Hepatocyte (in vitro differentiated cells): ENCODE measurements around the gene CCR5. TPM values are rescaled to one million over a fixed set of nuclear protein-coding genes. Genes with fewer than 3 reads are reported as not detected.

Source experiments
- DNase-seq: peaks from one replicate; pipeline ENCODE4 v3.0.0-alpha.2; 2016; ENCODE audit warnings: low spot score
- H2AFZ ChIP-seq: fragments of 200-600 bp; sonication (generic); 2 replicates; pipeline ENCODE4 v1.6.0; 2016; ENCODE audit warnings: antibody characterized with exemption, mild to moderate bottlenecking
- H3K27ac ChIP-seq: fragments of 200-600 bp; sonication (generic); 2 replicates; pipeline ENCODE4 v1.5.1; 2016; ENCODE audit warnings: mild to moderate bottlenecking
- H3K27me3 ChIP-seq: fragments of 200-600 bp; sonication (generic); 2 replicates; pipeline ENCODE4 v1.6.1; 2016
- H3K36me3 ChIP-seq: fragments of 200-600 bp; sonication (generic); replicated peaks from 2 replicates; pipeline ENCODE4 v1.5.1; 2016; ENCODE audit warnings: low read depth; ENCODE audit not compliant: insufficient read depth
- H3K4me1 ChIP-seq: fragments of 200-600 bp; sonication (generic); 2 replicates; pipeline ENCODE4 v1.5.1; 2016; ENCODE audit warnings: mild to moderate bottlenecking, moderate library complexity; ENCODE audit not compliant: insufficient read depth
- H3K4me2 ChIP-seq: fragments of 200-600 bp; sonication (generic); 2 replicates; pipeline ENCODE4 v1.6.0; 2016
- H3K4me3 ChIP-seq: fragments of 200-600 bp; sonication (generic); 2 replicates; pipeline ENCODE4 v1.5.1; 2016; ENCODE audit warnings: mild to moderate bottlenecking
- H3K79me2 ChIP-seq: fragments of 200-600 bp; sonication (generic); 2 replicates; pipeline ENCODE4 v1.6.0; 2017; ENCODE audit warnings: mild to moderate bottlenecking
- H3K9me2 ChIP-seq: fragments of 200-600 bp; sonication (generic); replicated peaks from 2 replicates; pipeline ENCODE4 v1.6.0; 2017; ENCODE audit warnings: mild to moderate bottlenecking; ENCODE audit not compliant: insufficient read depth
- H3K9me3 ChIP-seq: fragments of 200-600 bp; sonication (generic); 2 replicates; pipeline ENCODE4 v1.5.1; 2016; ENCODE audit warnings: low read depth, mild to moderate bottlenecking
- H4K20me1 ChIP-seq: fragments of 200-600 bp; sonication (generic); 2 replicates; pipeline ENCODE4 v1.6.0; 2016; ENCODE audit warnings: mild to moderate bottlenecking; ENCODE audit not compliant: insufficient read depth, poor library complexity, severe bottlenecking
- EZH2 ChIP-seq: fragments of 200-600 bp; sonication (generic); IDR thresholded peaks from 2 replicates; pipeline ENCODE4 v1.6.1; 2016; ENCODE audit warnings: antibody characterized with exemption, mild to moderate bottlenecking, borderline replicate concordance
- EZH2phosphoT487 ChIP-seq: fragments of 200-600 bp; sonication (generic); IDR thresholded peaks from one replicate; pipeline ENCODE4 v1.6.1; 2018; ENCODE audit warnings: antibody characterized with exemption, mild to moderate bottlenecking, low read depth, moderate library complexity; ENCODE audit not compliant: unreplicated experiment, severe bottlenecking
- WGBS: methylation state at CpG from one replicate; pipeline ENCODE4 v1.1.6; 2016; ENCODE audit warnings: low lambda C conversion rate; ENCODE audit errors: missing lambda C conversion rate; 5-methylcytosine and 5-hydroxymethylcytosine counted together
- polyA plus RNA-seq: library from polyadenylated mRNA; unstranded; fragments of >200 nt; fragmentation: Nextera tagmentation; extraction: Ambion mirVana; gene quantifications from 2 replicates; pipeline ENCODE4 v1.2.1, GENCODE V29; 2016
- total RNA-seq: library from RNA; depleted of rRNA; stranded (reverse); fragments of >200 nt; gene quantifications from 2 replicates; pipeline ENCODE4 v1.2.3, GENCODE V29; 2014
- TF ChIP-seq, protein P1 (sequence below): fragments of 200-600 bp; sonication (generic); IDR thresholded peaks from 2 replicates; pipeline ENCODE4 v1.5.1; 2016; ENCODE audit warnings: antibody characterized with exemption, mild to moderate bottlenecking; ENCODE audit not compliant: poor library complexity

The CCR5 gene
- total and polyA plus RNA-seq, 2 experiments from 2014 or later: 0.07 TPM; not detected in 1

DNA sequence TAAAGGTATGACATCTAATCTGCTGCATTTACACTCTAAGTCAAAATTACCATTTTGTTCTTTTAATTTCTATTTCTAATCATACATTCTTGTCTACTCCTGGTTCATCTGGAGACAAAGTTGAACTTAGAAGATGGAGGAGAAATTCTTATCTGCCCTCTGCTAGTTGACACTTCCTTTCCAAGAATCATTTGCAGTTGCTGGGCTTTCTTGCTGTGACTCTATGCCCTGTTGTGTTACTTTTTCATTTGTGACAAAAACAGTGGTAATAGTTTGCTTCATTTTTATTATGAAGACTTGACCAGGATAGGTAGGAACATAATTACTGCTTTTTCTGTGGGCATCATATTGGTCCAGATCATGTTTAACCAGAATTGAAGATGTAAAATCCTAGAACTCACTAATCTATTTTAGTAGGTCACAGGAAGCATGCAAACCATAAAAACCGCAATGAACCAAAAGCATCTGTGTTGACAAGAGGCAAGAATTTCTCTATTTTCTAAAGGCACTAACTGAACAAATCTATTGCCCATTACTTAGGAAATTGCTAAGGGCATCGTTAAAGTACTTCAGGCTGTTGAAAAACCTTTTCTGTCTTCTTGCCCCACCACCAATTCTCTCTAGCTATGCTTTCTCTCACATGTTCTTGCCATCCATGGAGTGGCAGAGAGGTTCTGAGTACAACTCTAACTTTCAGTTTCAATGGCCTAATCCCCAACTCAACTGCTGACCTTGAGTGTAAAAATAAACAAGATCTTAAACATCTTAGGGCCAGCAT lies 21.1 kb upstream of the CCR5 start:
- Histone ChIP-seq H3K9me2 (no peaks in the 10 kb centered on the region), H3K79me2 (no peaks in the 10 kb centered on the region), H4K20me1 (no peaks in the 10 kb centered on the region), H3K4me1 (peaks cover 7% of the 10 kb centered on the region), H3K4me3 (no peak overlapping the region), H3K27ac (no peak overlapping the region), H2AFZ (no peak overlapping the region), H3K9me3 (no peaks in the 10 kb centered on the region), H3K36me3 (no peaks in the 10 kb centered on the region), H3K4me2 (no peak overlapping the region), H3K27me3 (no peaks in the 10 kb centered on the region)
- WGBS: 86% methylated on average over 2 of the region's 2 CpGs
- DNase-seq: no peak
- TF ChIP-seq EZH2phosphoT487: no peak
- TF ChIP-seq, protein P1, sequence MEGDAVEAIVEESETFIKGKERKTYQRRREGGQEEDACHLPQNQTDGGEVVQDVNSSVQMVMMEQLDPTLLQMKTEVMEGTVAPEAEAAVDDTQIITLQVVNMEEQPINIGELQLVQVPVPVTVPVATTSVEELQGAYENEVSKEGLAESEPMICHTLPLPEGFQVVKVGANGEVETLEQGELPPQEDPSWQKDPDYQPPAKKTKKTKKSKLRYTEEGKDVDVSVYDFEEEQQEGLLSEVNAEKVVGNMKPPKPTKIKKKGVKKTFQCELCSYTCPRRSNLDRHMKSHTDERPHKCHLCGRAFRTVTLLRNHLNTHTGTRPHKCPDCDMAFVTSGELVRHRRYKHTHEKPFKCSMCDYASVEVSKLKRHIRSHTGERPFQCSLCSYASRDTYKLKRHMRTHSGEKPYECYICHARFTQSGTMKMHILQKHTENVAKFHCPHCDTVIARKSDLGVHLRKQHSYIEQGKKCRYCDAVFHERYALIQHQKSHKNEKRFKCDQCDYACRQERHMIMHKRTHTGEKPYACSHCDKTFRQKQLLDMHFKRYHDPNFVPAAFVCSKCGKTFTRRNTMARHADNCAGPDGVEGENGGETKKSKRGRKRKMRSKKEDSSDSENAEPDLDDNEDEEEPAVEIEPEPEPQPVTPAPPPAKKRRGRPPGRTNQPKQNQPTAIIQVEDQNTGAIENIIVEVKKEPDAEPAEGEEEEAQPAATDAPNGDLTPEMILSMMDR: no peak
- no peak for TF ChIP-seq EZH2

DNA sequence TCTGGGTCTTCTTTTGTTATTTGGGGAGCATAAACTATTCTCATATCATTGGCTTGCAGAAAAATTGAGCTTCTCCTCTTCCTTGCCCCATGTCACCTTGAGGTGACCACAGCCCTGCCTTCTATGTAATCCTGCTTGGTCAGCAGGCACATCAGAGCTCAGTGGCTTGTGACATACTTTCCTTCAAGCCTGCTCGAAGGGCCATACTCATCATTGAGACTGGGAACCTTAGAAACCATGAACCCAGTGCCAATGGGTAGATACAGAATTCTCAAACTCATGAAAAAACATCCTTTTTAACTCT lies 20.5 kb upstream of the CCR5 start:
- Histone ChIP-seq H3K27ac (no peak overlapping the region), H4K20me1 (no peaks in the 10 kb centered on the region), H2AFZ (no peak overlapping the region), H3K9me3 (no peaks in the 10 kb centered on the region), H3K9me2 (no peaks in the 10 kb centered on the region), H3K4me2 (no peak overlapping the region), H3K79me2 (no peaks in the 10 kb centered on the region), H3K27me3 (no peaks in the 10 kb centered on the region), H3K4me3 (no peak overlapping the region), H3K36me3 (no peaks in the 10 kb centered on the region), H3K4me1 (peaks cover 7% of the 10 kb centered on the region)
- no peak for TF ChIP-seq EZH2phosphoT487
- TF ChIP-seq, protein P1: no peak
- TF ChIP-seq EZH2: no peak
- WGBS: 83% methylated on average over 1 of the region's 1 CpG
- no peak for DNase-seq

DNA sequence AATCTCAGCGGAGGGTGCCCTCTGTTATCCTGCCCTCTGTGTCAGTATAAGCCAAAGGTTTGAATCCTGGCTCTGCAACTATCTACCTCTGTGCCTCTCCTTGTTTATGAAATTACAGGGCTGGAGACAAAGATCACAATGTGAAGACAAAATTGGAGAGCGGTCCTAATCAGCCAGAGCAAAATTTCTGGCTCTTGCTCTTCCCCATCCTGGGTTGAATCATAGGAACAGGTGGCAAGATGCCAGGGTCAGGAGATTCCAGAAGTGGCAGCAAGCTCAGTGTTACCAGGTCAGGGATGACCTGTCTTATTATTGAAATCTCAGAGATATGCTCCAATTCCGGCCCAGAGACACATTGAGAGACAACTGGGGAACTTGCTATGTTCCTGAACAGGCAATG lies 19.1 kb upstream of the CCR5 start:
- Histone ChIP-seq H3K79me2 (no peaks in the 10 kb centered on the region), H3K27me3 (no peaks in the 10 kb centered on the region), H2AFZ (no peak overlapping the region), H3K9me2 (no peaks in the 10 kb centered on the region), H3K9me3 (no peaks in the 10 kb centered on the region), H3K27ac (no peak overlapping the region), H3K4me3 (no peak overlapping the region), H3K4me1 (peaks cover 7% of the 10 kb centered on the region), H3K4me2 (no peak overlapping the region), H4K20me1 (no peaks in the 10 kb centered on the region), H3K36me3 (no peaks in the 10 kb centered on the region)
- DNase-seq: no peak
- 94% methylated on average over 3 of the region's 3 CpGs for WGBS
- TF ChIP-seq EZH2: no peak
- TF ChIP-seq, protein P1: no peak
